Endothelial cell of umbilical vein (primary cell): Measurements from ENCODE around the gene MT1B. TPM values are rescaled to one million over a fixed set of nuclear protein-coding genes. Genes with fewer than 3 reads are reported as not detected.
"Not testable (repeated sequence)": the region's sequence is repeated elsewhere in the genome, so short reads cannot be mapped to it uniquely, and the experiment has no call there.

ENCODE experiments used
- BruUV-seq: library from RNA; stranded (reverse); fragments of 400-500 nt; replicated peaks from 2 replicates; lab custom pipeline; 2021; lab: Mats Ljungman, UMichigan
- CTCF ChIA-PET: fragments of 300-600, 350-600 bp; sonication (Branson Sonifier 250); formaldehyde crosslinking; loops from one replicate; lab custom pipeline; 2021; ENCODE audit warnings: antibody characterized with exemption, inconsistent platforms; lab: Charles Lee
- POLR2A ChIA-PET: fragments of 300-600, 350-600 bp; sonication (Branson Sonifier 250); formaldehyde crosslinking; loops from one replicate; lab custom pipeline; 2021; ENCODE audit warnings: antibody characterized with exemption, inconsistent platforms; lab: Charles Lee
- DNase-seq: peaks from one replicate; pipeline ENCODE4 v3.0.0-alpha.2; 2011; ENCODE audit warnings: low read depth, low spot score
- FAIRE-seq: peaks from 2 replicates; lab custom pipeline; 2011; peaks lifted over from hg19 to GRCh38; lab: Jason Lieb, UNC
- H2AFZ ChIP-seq: 2 replicates; pipeline ENCODE4 v1.6.0; 2012; ENCODE audit warnings: low read depth, low read length, control low read depth, inconsistent platforms
- H3K27ac ChIP-seq: 2 replicates; pipeline ENCODE4 v1.5.1; 2011; ENCODE audit warnings: low read depth, mild to moderate bottlenecking, control low read depth, low read length, moderate library complexity; ENCODE audit not compliant: insufficient read depth
- H3K27me3 ChIP-seq, 2 experiments: 2 replicates each; pipeline versions ENCODE4 v1.6.0 to v1.6.1; 2011; ENCODE audit warnings: low read length in 2 of 2, mixed read lengths in 1 of 2; ENCODE audit not compliant: control insufficient read depth in 2 of 2, insufficient read depth in 2 of 2
- H3K36me3 ChIP-seq, 2 experiments: 2 replicates in 1 of 2; 3 replicates in 1 of 2; pipeline ENCODE4 v1.5.1; 2011; ENCODE audit warnings: low read length in 2 of 2, mild to moderate bottlenecking in 1 of 2, moderate library complexity in 1 of 2; ENCODE audit not compliant: control insufficient read depth in 2 of 2, insufficient read depth in 2 of 2; ENCODE audit errors: extremely low read depth in 1 of 2
- H3K4me1 ChIP-seq: 3 replicates; pipeline ENCODE4 v1.5.1; 2011; ENCODE audit warnings: mild to moderate bottlenecking, low read length; ENCODE audit not compliant: control insufficient read depth, insufficient read depth; ENCODE audit errors: extremely low read depth
- H3K4me2 ChIP-seq: 2 replicates; pipeline ENCODE4 v1.6.1; 2011; ENCODE audit warnings: low read length, control low read depth, mixed read lengths; ENCODE audit not compliant: insufficient read depth
- H3K4me3 ChIP-seq, 3 experiments: fragments of 200-600 bp in 1 of 3; sonication (generic), shearing (Covaris generic) in 1 of 3; replicated peaks in 1 of 3; 2 replicates each; pipeline ENCODE4 v1.5.1; 2011 to 2016; ENCODE audit warnings: control low read depth in 3 of 3, low read length in 3 of 3, mild to moderate bottlenecking in 2 of 3, inconsistent platforms in 1 of 3, low read depth in 1 of 3, moderate library complexity in 1 of 3; ENCODE audit not compliant: insufficient read depth in 1 of 3
- H3K79me2 ChIP-seq: 2 replicates; pipeline ENCODE4 v1.6.0; 2012; ENCODE audit warnings: low read length, inconsistent platforms; ENCODE audit not compliant: control insufficient read depth, insufficient read depth
- H3K9ac ChIP-seq: replicated peaks from 2 replicates; pipeline ENCODE3; 2011; ENCODE audit warnings: low read length, control low read depth; ENCODE audit not compliant: insufficient read depth; ENCODE audit errors: extremely low read depth
- H3K9me1 ChIP-seq: replicated peaks from 3 replicates; pipeline ENCODE4 v1.6.0; 2011; ENCODE audit warnings: mild to moderate bottlenecking, low read length; ENCODE audit not compliant: control insufficient read depth, insufficient read depth; ENCODE audit errors: extremely low read depth
- H3K9me3 ChIP-seq: replicated peaks from 2 replicates; pipeline ENCODE4 v1.5.1; 2012; ENCODE audit warnings: low read length, inconsistent platforms; ENCODE audit not compliant: control insufficient read depth, insufficient read depth
- H4K20me1 ChIP-seq: replicated peaks from 2 replicates; pipeline ENCODE3; 2011; ENCODE audit warnings: mild to moderate bottlenecking, low read length; ENCODE audit not compliant: control insufficient read depth, insufficient read depth; ENCODE audit errors: extremely low read depth
- CTCF ChIP-seq, 2 donors: IDR thresholded peaks; 1 replicate in 1 of 2; 2 replicates in 1 of 2; pipeline ENCODE4 v1.5.1; 2011; ENCODE audit warnings: low read length in 2 of 2, mild to moderate bottlenecking in 2 of 2, moderate library complexity in 2 of 2, control low read depth in 1 of 2, inconsistent platforms in 1 of 2, low read depth in 1 of 2; ENCODE audit not compliant: insufficient read depth in 1 of 2; ENCODE audit errors: extremely low read depth in 1 of 2
- EZH2 ChIP-seq: IDR thresholded peaks from 2 replicates; pipeline ENCODE4 v1.6.1; 2012; ENCODE audit warnings: borderline replicate concordance, low read depth, mild to moderate bottlenecking, moderate library complexity, low read length, inconsistent platforms; ENCODE audit not compliant: severe bottlenecking
- FOS ChIP-seq: IDR thresholded peaks from 2 replicates; pipeline ENCODE4 v1.6.1; 2011; ENCODE audit warnings: mild to moderate bottlenecking, low read length, moderate library complexity, borderline replicate concordance; ENCODE audit not compliant: insufficient read depth
- GATA2 ChIP-seq: IDR thresholded peaks from 2 replicates; pipeline ENCODE4 v1.7.0; 2011; ENCODE audit warnings: low read depth, mild to moderate bottlenecking, moderate library complexity, mixed read lengths, low read length; ENCODE audit not compliant: insufficient read length, insufficient read depth
- JUN ChIP-seq: IDR thresholded peaks from 2 replicates; pipeline ENCODE4 v1.6.1; 2011; ENCODE audit warnings: borderline replicate concordance, low read depth; ENCODE audit not compliant: insufficient read length, insufficient read depth
- MAX ChIP-seq: IDR thresholded peaks from 2 replicates; pipeline ENCODE4 v1.6.1; 2011; ENCODE audit not compliant: insufficient read depth, insufficient read length
- MYC ChIP-seq: IDR thresholded peaks from one replicate; pipeline ENCODE4 v1.6.1; 2011; ENCODE audit warnings: mild to moderate bottlenecking, low read depth, low read length
- POLR2A ChIP-seq: IDR thresholded peaks from 2 replicates; pipeline ENCODE4 v1.6.1; 2012; ENCODE audit warnings: low read depth, mild to moderate bottlenecking, control low read depth, low read length
- POLR2AphosphoS5 ChIP-seq: IDR thresholded peaks from 2 replicates; pipeline ENCODE4 v1.6.1; 2012; ENCODE audit warnings: low read depth, mild to moderate bottlenecking, control low read depth, low read length, moderate library complexity; ENCODE audit not compliant: insufficient read depth
- dilution Hi-C: fragments of 300-500 bp; cut with MboI; formaldehyde crosslinking; loops from one replicate; pipeline ENCODE4 v1.15.0; 2019; ENCODE audit warnings: low sequenced_read_pairs; ENCODE audit not compliant: extremely low pct_ligation_motif_present
- intact Hi-C: fragments of 100-400 bp; cut with micrococcal nuclease; formaldehyde crosslinking; loops from one replicate; pipeline ENCODE4 v1.10.0; 2022
- polyA plus RNA-seq, 4 experiments: library from polyadenylated mRNA; depleted of rRNA in 3 of 4; stranded (reverse) in 3 of 4; unstranded in 1 of 4; fragments of >200 nt; gene quantifications; 2 replicates each; pipeline versions ENCODE4 v1.2.1 to v1.2.3, GENCODE V29; 2011 to 2012; ENCODE audit warnings: missing spikeins in 1 of 4
- total RNA-seq: library from RNA; stranded (reverse); gene quantifications from 2 replicates; pipeline ENCODE4 v1.2.3, GENCODE V29; 2021

Gene MT1B
- total and polyA plus RNA-seq, 2 donors (not counting 3 experiments of a cell fraction or from before 2014, with no cell fraction given): not detected

GRCh38 chr16:56620339-56620897, 31.3 kb upstream of the MT1B start:
- H3K4me2 ChIP-seq: no peak overlapping the region
- intact Hi-C loops: no loop called here
- CTCF ChIA-PET: interaction anchor here (0.9 kb wide), 1 partner anchor 10 kb away, joined by 3 read pairs; no protein-coding TSS in a partner anchor

GRCh38 chr16:56621665-56622445, 29.8 kb upstream of the MT1B start:
- CTCF ChIA-PET: interaction anchor here (2.3 to 3.2 kb wide), 2 partner anchors 18 to 21 kb away, joined by 8 to 13 read pairs; no protein-coding TSS in a partner anchor
- POLR2A ChIA-PET, dilution Hi-C loops, H3K9me3 ChIP-seq, H3K4me3 ChIP-seq, H3K9me1 ChIP-seq, H3K27me3 ChIP-seq, H3K36me3 ChIP-seq, H3K4me2 ChIP-seq, intact Hi-C loops, BruUV-seq, H3K9ac ChIP-seq, H2AFZ ChIP-seq, FAIRE-seq, H3K27ac ChIP-seq, DNase-seq, H4K20me1 ChIP-seq: not testable (repeated sequence)
- peaks cover 24% of the 10 kb centered on the region for H3K4me1 ChIP-seq
- H3K79me2 ChIP-seq: peaks cover 12% of the 10 kb centered on the region

More at GRCh38 chr16:56620339-56620897, 31.3 kb upstream of the MT1B start:
- dilution Hi-C loops: no loop called here
- DNase-seq: no peak
- TF ChIP-seq POLR2AphosphoS5 (no peak), FOS (no peak), MYC (no peak), EZH2 (no peak), MAX (no peak), GATA2 (no peak), POLR2A (no peak), CTCF (IDR thresholded peaks at IDR 0.05; ENCODE audit: extremely low read depth in 1 of 2, insufficient read depth in 1 of 2, low read depth in 1 of 2, low read length in 2 of 2) (no peak), JUN (no peak)
- Histone ChIP-seq H3K4me3 (no peak overlapping the region), H3K9ac (no peak overlapping the region), H3K79me2 (peaks cover 2% of the 10 kb centered on the region), H3K36me3 (no peaks in the 10 kb centered on the region), H3K27me3 (no peaks in the 10 kb centered on the region), H3K9me1 (no peaks in the 10 kb centered on the region), H3K9me3 (no peaks in the 10 kb centered on the region), H4K20me1 (no peaks in the 10 kb centered on the region), H2AFZ (no peak overlapping the region), H3K27ac (no peak overlapping the region), H3K4me1 (peaks cover 29% of the 10 kb centered on the region)
- no TSS peak for BruUV-seq
- POLR2A ChIA-PET: no interaction called here
- FAIRE-seq: no peak
